Eye (tissue), 1 donor: Measurements from ENCODE around the gene QRFP.

Experiments
- DNase-seq: peaks from one replicate; pipeline ENCODE4 v3.0.0-alpha.2; 2015

The QRFP gene

DNA sequence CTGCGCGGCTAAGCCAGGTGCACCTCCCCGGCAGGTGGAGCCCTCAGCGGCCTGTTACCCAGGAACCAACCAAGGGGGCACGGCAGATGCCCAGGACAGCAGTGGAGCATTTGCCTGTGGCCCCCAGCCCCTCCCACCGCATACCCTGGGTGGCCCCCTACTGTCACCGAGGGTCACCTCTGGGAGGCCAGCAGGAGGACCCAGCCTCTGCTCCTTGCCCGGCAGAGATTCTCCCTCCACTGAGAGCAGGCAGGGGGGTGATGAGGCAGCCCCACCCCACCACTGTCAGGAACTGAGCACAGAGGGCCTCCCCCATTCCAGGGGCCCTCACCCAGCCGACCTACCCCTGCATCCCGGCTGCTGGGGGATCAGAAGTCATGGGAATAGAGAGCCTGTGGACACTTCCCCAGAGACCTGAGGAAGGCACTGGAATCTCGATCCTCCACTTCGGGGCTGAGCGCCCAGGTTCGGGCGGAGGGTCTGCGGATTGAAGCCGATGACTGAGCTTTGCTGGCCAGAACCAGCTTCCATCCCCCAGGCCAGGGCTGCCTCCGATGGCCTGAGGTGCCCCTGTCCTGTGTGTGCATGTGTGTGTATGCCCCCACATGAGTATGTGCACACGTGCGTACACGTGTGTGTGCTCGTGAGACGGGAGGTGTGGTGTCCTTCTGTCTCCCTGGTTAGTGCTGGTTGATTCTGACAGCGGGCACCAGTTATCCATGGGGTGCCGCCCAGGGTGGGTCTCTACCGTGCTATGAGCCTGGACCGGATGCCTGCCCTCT, at the start of gene QRFP:
TSS of gene QRFP (minus strand) at position 580 of the 782 bp plus-strand sequence. CDS start 2,974 bp downstream, outside the sequence.
- DNase-seq = no peak

DNA sequence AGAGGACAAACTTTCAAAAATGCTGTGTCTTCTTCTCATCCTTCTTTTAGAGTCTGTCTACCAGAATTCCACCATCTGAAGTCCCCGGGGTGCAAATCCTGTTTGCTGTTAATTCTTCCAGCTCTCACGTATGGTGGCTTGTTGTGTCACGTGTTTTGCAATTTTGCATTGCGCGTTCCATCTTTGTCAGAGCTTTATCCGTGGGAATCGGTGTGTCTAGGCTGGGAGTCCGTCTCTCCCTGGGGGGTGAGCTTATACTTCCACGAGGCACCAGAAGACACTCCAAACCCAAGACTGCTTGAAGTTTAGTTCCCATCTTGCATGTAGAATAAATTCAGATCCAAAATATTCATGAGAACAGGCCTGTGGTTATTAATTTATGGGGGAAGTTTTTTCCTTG, 48.6 kb upstream of the QRFP start:
- DNase-seq = no peak

- DNase-seq = no peak
Observed at GRCh38 chr9:130944510-130945058, 48.0 kb upstream of the QRFP start.

DNA sequence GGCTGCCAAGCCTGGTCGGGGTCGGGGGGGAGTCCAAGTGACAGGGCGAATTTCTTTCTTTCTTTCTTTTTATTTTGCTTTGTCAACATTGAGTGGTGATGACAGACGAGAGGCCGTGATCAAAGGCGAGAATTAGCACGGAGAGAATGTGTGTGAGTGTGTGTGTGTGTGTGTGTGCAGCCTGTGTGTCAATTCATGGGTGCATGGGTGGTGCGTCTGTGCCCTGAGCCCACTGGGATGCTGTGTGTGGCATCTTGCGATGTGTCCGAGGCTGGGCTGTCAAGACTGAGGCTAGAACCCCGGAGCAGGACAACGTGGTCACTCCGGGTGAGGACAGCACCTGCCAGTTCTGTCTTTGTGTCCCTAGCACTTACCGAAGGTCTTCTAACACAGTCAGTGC, 47.2 kb upstream of the QRFP start:
- peak; percentile 76 for DNase-seq

- DNase-seq = no peak
Observed at GRCh38 chr9:130943221-130943620, 46.6 kb upstream of the QRFP start.

DNA sequence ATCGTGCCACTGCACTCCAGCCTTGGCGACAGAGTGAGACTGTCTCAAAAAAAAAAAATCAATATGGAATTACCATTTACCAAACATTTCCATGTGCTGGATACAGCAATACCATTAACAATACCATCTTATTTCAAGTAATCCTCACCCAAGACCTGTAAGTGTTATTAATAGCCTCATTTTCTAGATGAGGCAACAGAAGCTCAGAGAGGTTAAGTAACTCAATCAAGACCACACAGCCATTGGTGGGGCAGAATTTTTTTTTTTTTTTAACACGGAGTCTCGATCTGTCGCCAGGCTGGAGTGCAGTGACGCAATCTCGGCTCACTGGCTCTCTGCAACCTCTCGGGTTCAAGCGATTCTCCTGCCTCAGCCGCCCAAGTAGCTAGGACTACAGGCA, 46.1 kb upstream of the QRFP start:
- DNase-seq = no peak

DNA sequence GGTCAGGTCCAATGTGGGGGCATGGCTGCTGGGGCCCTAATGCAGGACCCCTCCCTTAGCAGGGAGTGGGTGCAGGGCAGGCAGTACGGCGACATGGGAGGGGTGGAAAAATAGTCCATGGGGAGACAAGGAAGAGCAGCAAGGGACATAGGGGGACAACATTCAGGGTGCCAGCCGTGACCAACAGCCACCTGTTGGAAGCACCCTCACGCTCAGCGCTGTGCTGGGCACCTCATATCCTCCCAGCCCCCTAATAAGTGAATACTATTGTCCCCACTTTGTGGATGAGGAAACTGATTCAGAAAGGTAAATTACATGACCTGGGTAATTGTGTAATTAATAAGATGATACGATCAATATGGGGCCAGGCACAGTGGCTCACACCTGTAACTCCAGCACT, 45.5 kb upstream of the QRFP start:
- no peak for DNase-seq

DNA sequence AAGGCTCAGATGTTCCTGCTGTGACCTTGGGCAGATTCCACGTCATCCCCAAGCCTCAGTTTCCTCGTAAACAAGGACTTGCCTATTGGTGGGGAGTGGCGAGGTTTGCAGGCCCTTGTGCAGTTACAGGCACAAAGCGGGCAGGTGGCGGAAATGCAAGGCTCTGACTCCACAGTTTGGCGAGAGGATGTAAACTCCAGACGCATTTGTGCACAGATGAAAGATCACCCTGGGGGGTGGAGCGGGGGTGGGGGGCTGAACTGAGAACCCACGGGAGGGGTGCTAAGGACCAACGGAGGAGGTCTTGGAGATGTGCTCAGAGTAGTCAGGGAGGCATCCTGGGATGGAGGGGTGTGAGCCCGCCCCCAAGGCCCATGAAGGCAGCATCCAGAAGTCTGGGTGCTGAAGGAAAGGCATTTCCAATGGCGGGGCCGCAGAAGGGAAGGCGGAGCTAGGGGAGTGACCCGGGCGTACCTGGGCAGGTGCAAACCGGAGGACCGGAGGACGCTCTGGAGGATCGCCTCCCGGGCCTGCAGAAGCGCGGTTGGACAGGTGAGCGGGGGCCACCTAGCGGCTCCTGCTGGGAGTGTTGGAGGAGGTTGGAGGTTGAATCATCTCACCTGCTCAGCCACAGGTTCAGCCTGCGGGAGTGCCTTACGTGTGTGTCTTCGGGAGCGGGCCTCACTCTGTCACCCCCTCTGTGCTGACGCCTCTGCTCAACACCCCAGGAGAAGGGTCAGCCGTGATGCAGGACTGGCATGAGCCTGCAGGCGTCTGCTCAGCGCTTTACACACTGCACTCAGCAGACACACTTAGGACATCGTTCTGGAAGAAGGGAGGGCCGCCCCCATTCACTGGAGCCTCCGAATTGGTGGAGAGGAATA, 44.3 kb upstream of the QRFP start:
- peak; percentile 78 for DNase-seq

- DNase-seq = no peak
Observed at GRCh38 chr9:130940027-130940549, 43.5 kb upstream of the QRFP start.

DNA sequence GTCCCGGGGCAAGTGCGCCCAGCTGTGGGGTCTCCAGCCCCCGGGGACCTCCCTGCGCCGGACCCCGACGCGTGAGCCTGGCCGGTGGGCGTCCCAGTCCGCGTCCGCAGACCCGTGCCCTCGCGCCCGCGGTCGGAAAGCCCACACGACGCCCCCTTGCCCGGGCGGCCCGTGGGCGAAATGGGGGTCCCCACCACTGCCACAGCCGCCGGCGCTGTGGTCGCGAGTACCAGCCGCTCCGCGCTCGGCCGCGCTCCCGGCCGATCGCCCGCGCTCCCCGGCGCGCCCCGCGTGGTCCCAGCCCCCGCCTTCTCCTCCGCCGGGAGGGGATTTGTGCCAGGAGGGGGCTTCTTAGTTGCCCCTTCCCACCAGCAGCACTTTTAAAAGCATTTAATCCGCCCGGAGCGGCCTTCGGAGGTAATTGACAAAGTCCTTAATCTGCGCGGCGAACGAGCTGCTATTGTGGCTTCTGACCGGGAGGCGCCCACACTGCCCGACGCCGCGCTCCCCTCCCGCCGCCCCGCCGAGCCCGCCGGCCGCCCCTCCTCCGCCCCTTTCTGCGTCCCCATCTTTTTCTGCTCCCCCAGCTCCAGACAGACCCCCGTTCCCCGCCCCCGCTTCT, 42.9 kb upstream of the QRFP start:
- peak; percentile 73 for DNase-seq

- peak; percentile 78 for DNase-seq
Observed at GRCh38 chr9:130938652-130939404, 42.2 kb upstream of the QRFP start, which contains the start of gene FIBCD1. Gene FIBCD1, minus strand, starts transcription at chr9:130939247. Its CDS starts 640 bp downstream, at chr9:130938607.

- DNase-seq = no peak
Observed at GRCh38 chr9:130938184-130938651, 41.6 kb upstream of the QRFP start.

GRCh38 chr9:130937146-130938076, 40.8 kb upstream of the QRFP start:
- no peak for DNase-seq

- peak; percentile 63 for DNase-seq
Observed at GRCh38 chr9:130936285-130937117, 39.9 kb upstream of the QRFP start.

- DNase-seq = no peak
Observed at GRCh38 chr9:130935648-130936271, 39.1 kb upstream of the QRFP start.

DNA sequence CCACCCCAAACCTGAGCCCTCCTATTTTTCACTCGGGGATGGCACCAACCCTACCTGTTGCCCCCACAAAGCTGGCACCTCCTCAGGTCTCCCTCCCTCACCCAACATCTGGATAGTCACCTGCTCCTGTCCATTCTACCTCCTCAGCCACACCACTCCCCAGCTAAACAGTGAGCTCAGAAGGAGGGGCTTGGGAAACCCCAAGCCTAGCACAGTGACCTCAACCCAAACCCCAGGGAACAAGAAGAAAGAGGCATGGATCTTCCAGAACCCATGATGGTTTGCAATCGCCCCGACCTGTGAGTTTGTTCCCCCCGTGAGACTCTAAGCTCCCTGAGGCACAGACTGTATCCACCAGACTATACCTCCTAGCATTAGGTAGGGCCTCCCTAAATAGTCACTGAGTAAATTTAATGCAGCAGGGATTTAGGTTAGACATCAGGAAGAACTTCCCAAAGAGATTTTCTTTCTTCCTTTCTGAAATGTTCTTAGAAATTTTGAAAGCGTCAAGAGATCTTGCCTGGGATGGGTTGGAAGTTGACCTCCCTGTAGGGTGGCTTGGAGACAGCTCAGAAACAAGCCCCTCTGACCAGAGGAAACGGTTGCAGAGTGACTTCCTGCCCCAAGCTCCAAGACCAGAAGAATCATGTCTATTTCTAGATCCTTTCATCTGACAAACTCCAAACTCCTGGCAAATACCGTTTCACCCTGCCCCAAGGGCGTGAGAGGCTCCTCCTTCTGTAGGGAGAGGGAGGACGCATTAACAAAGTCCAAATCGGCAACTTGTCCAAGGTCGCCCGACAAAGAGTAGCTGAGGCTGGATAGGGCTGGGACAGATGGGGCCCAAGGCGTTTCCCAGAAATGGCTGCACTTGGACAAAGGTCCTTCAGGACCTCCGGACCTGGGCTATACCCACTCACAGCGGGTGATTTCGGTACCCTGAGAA, 38.4 kb upstream of the QRFP start:
- DNase-seq = no peak

DNA sequence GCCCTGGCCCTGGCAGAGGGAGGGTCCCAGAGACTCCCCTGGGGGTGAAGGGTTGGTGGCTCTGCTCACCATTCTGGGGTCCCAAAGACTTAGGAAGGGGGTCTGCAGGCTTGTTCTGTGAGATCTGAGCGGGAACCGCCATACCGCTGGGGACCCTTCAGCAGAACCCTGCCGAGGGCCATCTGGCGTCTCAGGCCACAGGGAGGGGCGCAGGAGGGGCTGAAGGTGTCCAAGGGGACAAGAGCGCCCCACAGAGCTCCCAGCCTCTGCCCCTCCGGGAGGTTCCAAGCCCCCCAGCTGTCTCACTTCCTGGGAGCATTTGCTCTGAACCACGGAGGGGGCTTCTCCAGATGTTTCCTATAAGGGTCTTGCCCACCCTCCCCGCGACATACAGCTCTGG, 37.6 kb upstream of the QRFP start:
- no peak for DNase-seq
